Nephron (organoid): ENCODE data around the gene MYLK.

Source experiments
- H3K27ac Mint-ChIP-seq, 3 experiments: 2 replicates each; pipeline ENCODE4 v1.8.0; 2020; ENCODE audit warnings: mixed read lengths in 3 of 3, mild to moderate bottlenecking in 2 of 3, moderate library complexity in 1 of 3
- H3K27me3 Mint-ChIP-seq: 2 replicates; pipeline ENCODE4 v1.8.0; 2021; ENCODE audit warnings: low read depth, mild to moderate bottlenecking, moderate library complexity, mixed read lengths
- H3K36me3 Mint-ChIP-seq: 2 replicates; pipeline ENCODE4 v1.8.0; 2020; ENCODE audit warnings: low read depth, mixed read lengths
- H3K4me1 Mint-ChIP-seq: 2 replicates; pipeline ENCODE4 v1.8.0; 2020; ENCODE audit warnings: mixed read lengths
- H3K4me3 Mint-ChIP-seq, 3 experiments: 2 replicates each; pipeline ENCODE4 v1.8.0; 2020; ENCODE audit warnings: mild to moderate bottlenecking in 3 of 3, mixed read lengths in 3 of 3, moderate library complexity in 2 of 3
- H3K9me3 Mint-ChIP-seq: 2 replicates; pipeline ENCODE4 v1.8.0; 2020; ENCODE audit warnings: mixed read lengths
- CTCF ChIP-seq, 3 experiments: fragments of 200-600 bp; sonication (generic); IDR thresholded peaks; one replicate each; pipeline ENCODE4 v1.5.0; 2021; ENCODE audit warnings: antibody characterized with exemption in 3 of 3; ENCODE audit not compliant: unreplicated experiment in 3 of 3

Gene MYLK

GRCh38 chr3:123670743-123671142, 213.4 kb downstream of the MYLK start:
- H3K4me3 Mint-ChIP-seq = no peak overlapping the region
- peaks cover 26% of the 10 kb centered on the region for H3K36me3 Mint-ChIP-seq
- peaks cover 19% of the 10 kb centered on the region for H3K4me1 Mint-ChIP-seq
- H3K27ac Mint-ChIP-seq = no peak overlapping the region
- peaks cover 6% of the 10 kb centered on the region for H3K27me3 Mint-ChIP-seq
- TF ChIP-seq CTCF (IDR thresholded peaks at IDR 0.05; ENCODE audit: unreplicated experiment in 3 of 3) = no peak
- no peaks in the 10 kb centered on the region for H3K9me3 Mint-ChIP-seq

- Mint-ChIP-seq H3K9me3 (no peaks in the 10 kb centered on the region), H3K4me1 (peaks cover 24% of the 10 kb centered on the region), H3K27me3 (no peaks in the 10 kb centered on the region), H3K4me3 (no peak overlapping the region), H3K36me3 (peaks cover 34% of the 10 kb centered on the region), H3K27ac (no peak overlapping the region)
- no peak for TF ChIP-seq CTCF (IDR thresholded peaks at IDR 0.05; ENCODE audit: unreplicated experiment in 3 of 3)
Observed at GRCh38 chr3:123668906-123669305, 215.2 kb downstream of the MYLK start.

GRCh38 chr3:123667784-123668183, 216.3 kb downstream of the MYLK start:
- peak overlapping the region; percentile 3 to 24 (median 22) for H3K27ac Mint-ChIP-seq
- no peak for TF ChIP-seq CTCF (IDR thresholded peaks at IDR 0.05; ENCODE audit: unreplicated experiment in 3 of 3)
- H3K36me3 Mint-ChIP-seq = peaks cover 39% of the 10 kb centered on the region
- no peaks in the 10 kb centered on the region for H3K9me3 Mint-ChIP-seq
- H3K4me3 Mint-ChIP-seq = no peak overlapping the region
- H3K27me3 Mint-ChIP-seq = peaks cover 3% of the 10 kb centered on the region
- H3K4me1 Mint-ChIP-seq = peaks cover 31% of the 10 kb centered on the region

- Mint-ChIP-seq H3K4me3 (no peak overlapping the region), H3K4me1 (peaks cover 55% of the 10 kb centered on the region), H3K27me3 (peaks cover 3% of the 10 kb centered on the region), H3K9me3 (no peaks in the 10 kb centered on the region), H3K36me3 (peaks cover 36% of the 10 kb centered on the region), H3K27ac (peak overlapping the region in 1 of 3 experiments; percentile 1)
- TF ChIP-seq CTCF (IDR thresholded peaks at IDR 0.05; ENCODE audit: unreplicated experiment in 3 of 3) = no peak
Observed at GRCh38 chr3:123664753-123665152, 219.4 kb downstream of the MYLK start.

- TF ChIP-seq CTCF (IDR thresholded peaks at IDR 0.05; ENCODE audit: unreplicated experiment in 3 of 3) = no peak
- Mint-ChIP-seq H3K36me3 (peaks cover 29% of the 10 kb centered on the region), H3K9me3 (no peaks in the 10 kb centered on the region), H3K27ac (peak overlapping the region in 2 of 3 experiments; percentile 37 to 98), H3K27me3 (peaks cover 3% of the 10 kb centered on the region), H3K4me3 (peak overlapping the region in 1 of 3 experiments; percentile 40), H3K4me1 (peaks cover 55% of the 10 kb centered on the region)
Observed at GRCh38 chr3:123663977-123664376, 220.2 kb downstream of the MYLK start.

- peaks cover 62% of the 10 kb centered on the region for H3K4me1 Mint-ChIP-seq
- H3K36me3 Mint-ChIP-seq = peaks cover 38% of the 10 kb centered on the region
Observed at GRCh38 chr3:123661973-123662372, 222.2 kb downstream of the MYLK start.

More at GRCh38 chr3:123661973-123662372, 222.2 kb downstream of the MYLK start:
- no peak for TF ChIP-seq CTCF (IDR thresholded peaks at IDR 0.05; ENCODE audit: unreplicated experiment in 3 of 3)
- peak overlapping the region; percentile 98 to 99 (median 99) for H3K27ac Mint-ChIP-seq
- no peaks in the 10 kb centered on the region for H3K9me3 Mint-ChIP-seq
- H3K4me3 Mint-ChIP-seq = no peak overlapping the region
- peaks cover 3% of the 10 kb centered on the region for H3K27me3 Mint-ChIP-seq
